KMS-11 (cell line): ENCODE data around the gene SCAMP5.

ENCODE experiments used
- H2AFZ ChIP-seq: fragments of 200-600 bp; sonication (generic); 2 replicates; pipeline ENCODE4 v1.6.1; 2016; ENCODE audit warnings: antibody characterized with exemption, mixed run types, low read depth
- H3K27ac ChIP-seq: fragments of 200-600 bp; sonication (generic); 2 replicates; pipeline ENCODE4 v1.6.1; 2016; ENCODE audit warnings: mild to moderate bottlenecking, mixed run types
- H3K27me3 ChIP-seq: fragments of 200-600 bp; sonication (generic); 2 replicates; pipeline ENCODE4 v1.6.1; 2017; ENCODE audit warnings: mild to moderate bottlenecking, low read depth, mixed run types, moderate library complexity; ENCODE audit not compliant: insufficient read depth
- H3K36me3 ChIP-seq: fragments of 200-600 bp; sonication (generic); 2 replicates; pipeline ENCODE4 v1.6.1; 2017; ENCODE audit warnings: mild to moderate bottlenecking, mixed run types; ENCODE audit not compliant: insufficient read depth
- H3K4me1 ChIP-seq: fragments of 200-600 bp; sonication (generic); 2 replicates; pipeline ENCODE4 v1.6.1; 2016; ENCODE audit warnings: mild to moderate bottlenecking, low read depth, mixed run types; ENCODE audit not compliant: poor library complexity, severe bottlenecking
- H3K4me2 ChIP-seq: fragments of 200-600 bp; sonication (generic); 2 replicates; pipeline ENCODE4 v1.7.0; 2016; ENCODE audit warnings: mild to moderate bottlenecking, mixed run types
- H3K4me3 ChIP-seq: fragments of 200-600 bp; sonication (generic); IDR thresholded peaks from 2 replicates; pipeline ENCODE4 v1.6.1; 2017; ENCODE audit warnings: low read depth, low read length, mixed read lengths; ENCODE audit not compliant: insufficient read depth
- H3K79me2 ChIP-seq: fragments of 200-600 bp; sonication (generic); 2 replicates; pipeline ENCODE4 v1.6.1; 2016; ENCODE audit warnings: low read depth, mixed run types; ENCODE audit not compliant: insufficient read depth
- H3K9ac ChIP-seq: fragments of 200-600 bp; sonication (generic); 2 replicates; pipeline ENCODE4 v1.6.1; 2016; ENCODE audit warnings: mild to moderate bottlenecking, mixed run types
- H4K20me1 ChIP-seq: fragments of 200-600 bp; sonication (generic); 2 replicates; pipeline ENCODE4 v1.6.1; 2016; ENCODE audit warnings: mild to moderate bottlenecking, mixed run types; ENCODE audit not compliant: insufficient read depth
- TF ChIP-seq, protein P1 (sequence below): fragments of 200-600 bp; sonication (generic); conservative IDR thresholded peaks from 2 replicates; pipeline ENCODE4 v1.6.1; 2017; ENCODE audit warnings: low read depth, mild to moderate bottlenecking, antibody characterized with exemption, low read length, moderate library complexity, mixed read lengths

The SCAMP5 gene

DNA sequence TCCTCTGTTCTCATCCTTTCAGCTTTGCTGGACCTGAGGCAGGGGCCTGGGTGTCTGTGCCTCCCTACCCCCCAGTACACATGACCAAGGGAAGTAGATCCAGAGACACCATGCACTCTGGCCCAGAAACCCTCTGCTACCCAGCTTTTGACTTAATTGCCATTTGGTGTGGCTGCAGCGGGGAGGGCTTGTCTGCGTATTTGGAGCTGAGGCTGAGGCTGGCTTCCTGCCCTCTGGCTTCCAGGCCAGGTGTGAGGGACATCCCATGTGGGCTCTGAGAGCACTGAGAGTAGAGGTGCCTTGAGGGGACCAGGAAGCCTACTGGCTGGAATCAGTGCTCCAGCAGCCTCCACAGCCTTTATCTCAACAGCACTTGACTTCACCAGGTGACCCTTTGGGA lies 54.9 kb downstream of the SCAMP5 start:
- TF ChIP-seq, protein P1, sequence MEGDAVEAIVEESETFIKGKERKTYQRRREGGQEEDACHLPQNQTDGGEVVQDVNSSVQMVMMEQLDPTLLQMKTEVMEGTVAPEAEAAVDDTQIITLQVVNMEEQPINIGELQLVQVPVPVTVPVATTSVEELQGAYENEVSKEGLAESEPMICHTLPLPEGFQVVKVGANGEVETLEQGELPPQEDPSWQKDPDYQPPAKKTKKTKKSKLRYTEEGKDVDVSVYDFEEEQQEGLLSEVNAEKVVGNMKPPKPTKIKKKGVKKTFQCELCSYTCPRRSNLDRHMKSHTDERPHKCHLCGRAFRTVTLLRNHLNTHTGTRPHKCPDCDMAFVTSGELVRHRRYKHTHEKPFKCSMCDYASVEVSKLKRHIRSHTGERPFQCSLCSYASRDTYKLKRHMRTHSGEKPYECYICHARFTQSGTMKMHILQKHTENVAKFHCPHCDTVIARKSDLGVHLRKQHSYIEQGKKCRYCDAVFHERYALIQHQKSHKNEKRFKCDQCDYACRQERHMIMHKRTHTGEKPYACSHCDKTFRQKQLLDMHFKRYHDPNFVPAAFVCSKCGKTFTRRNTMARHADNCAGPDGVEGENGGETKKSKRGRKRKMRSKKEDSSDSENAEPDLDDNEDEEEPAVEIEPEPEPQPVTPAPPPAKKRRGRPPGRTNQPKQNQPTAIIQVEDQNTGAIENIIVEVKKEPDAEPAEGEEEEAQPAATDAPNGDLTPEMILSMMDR: no peak
- Histone ChIP-seq H3K9ac (no peak overlapping the region), H2AFZ (no peak overlapping the region), H3K27ac (no peak overlapping the region), H4K20me1 (no peaks in the 10 kb centered on the region), H3K4me3 (no peak overlapping the region), H3K4me2 (no peak overlapping the region), H3K4me1 (peaks cover 59% of the 10 kb centered on the region), H3K36me3 (no peaks in the 10 kb centered on the region), H3K79me2 (no peaks in the 10 kb centered on the region), H3K27me3 (no peaks in the 10 kb centered on the region)

DNA sequence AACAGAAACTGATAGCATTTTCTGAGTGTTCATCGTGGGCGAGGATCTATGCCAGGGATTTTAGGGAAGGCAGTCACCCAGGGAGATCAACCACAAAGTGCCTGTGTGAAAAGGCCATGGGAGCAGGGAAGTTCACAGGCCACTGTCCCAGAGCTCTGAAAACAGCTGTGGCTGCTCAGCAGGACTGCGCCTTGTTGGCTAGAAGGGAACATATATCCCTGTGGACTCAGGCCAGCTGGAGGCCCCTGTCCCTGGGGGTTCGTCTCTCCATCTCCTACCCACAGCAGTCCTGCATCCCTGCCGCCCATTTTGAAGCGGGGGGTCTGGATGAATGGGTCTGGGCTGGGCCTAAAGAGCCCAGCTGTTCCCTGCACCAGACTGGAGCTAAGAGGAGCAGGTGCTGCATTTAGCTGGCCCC lies 55.8 kb downstream of the SCAMP5 start:
- Histone ChIP-seq H3K4me3 (no peak overlapping the region), H2AFZ (no peak overlapping the region), H4K20me1 (no peaks in the 10 kb centered on the region), H3K9ac (no peak overlapping the region), H3K4me2 (no peak overlapping the region), H3K27ac (no peak overlapping the region), H3K4me1 (peaks cover 59% of the 10 kb centered on the region), H3K27me3 (no peaks in the 10 kb centered on the region), H3K36me3 (no peaks in the 10 kb centered on the region), H3K79me2 (no peaks in the 10 kb centered on the region)
- TF ChIP-seq, protein P1: no peak

DNA sequence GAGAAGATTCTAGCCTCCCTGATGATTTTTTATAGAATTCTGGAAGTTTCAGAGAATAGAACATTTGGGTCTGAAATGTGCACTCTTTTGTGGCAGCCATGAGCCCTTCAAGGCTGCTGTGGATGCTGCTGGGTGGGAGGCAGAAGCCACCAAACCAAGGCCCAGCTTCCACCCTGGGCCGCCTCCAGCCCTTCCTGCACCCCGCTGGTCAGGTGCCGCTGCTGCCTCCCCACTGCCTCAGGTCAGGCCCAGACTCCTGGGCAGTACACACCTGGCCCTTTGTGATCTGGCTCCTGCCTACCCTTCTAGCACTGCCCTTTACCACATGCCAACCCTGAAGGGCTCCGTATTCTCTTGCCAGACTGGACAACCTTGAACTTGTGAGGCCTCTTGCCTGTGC lies 56.3 kb downstream of the SCAMP5 start:
- peaks cover 59% of the 10 kb centered on the region for H3K4me1 ChIP-seq
- H3K27ac ChIP-seq: no peak overlapping the region
- TF ChIP-seq, protein P1: no peak
- H3K9ac ChIP-seq: no peak overlapping the region
- H2AFZ ChIP-seq: no peak overlapping the region
- H3K36me3 ChIP-seq: no peaks in the 10 kb centered on the region
- H4K20me1 ChIP-seq: no peaks in the 10 kb centered on the region
- no peak overlapping the region for H3K4me3 ChIP-seq
- H3K4me2 ChIP-seq: no peak overlapping the region
- H3K27me3 ChIP-seq: no peaks in the 10 kb centered on the region
- H3K79me2 ChIP-seq: no peaks in the 10 kb centered on the region

DNA sequence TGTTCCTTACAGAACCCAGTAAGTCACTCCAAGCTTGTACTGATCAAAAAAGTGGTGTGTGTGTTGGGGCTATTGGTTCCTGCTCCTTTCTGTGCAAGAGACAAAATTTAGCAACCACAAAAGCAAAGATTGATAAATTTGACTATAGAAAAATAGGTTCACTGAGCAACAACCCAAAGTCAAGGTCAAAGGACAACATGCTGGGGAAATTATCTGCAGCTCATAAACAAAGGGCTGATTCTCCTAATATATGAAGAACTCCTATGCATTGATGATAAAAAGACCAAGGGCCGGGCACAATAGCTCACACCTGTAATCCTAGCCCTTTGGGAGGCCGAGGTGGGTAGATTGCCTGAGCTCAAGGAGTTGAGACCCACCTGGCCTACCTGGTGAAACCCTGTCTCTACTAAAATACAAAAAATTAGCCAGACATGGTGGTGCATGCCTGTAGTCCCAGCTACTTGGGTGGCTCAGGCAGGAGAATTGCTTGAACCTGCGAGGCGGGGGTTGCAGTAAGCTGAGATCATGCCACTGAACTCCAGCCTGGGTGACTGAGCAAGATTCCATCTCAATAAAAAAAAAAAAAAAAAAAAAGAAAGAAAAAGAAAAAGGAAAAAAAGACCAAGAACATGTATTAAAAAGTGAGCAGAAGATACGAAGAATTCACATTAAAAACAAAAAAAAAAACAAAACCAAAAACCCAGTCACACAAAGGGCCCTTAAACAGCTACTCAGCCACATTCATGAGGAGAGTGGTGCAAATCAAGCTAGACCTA lies 57.8 kb downstream of the SCAMP5 start:
- H3K79me2 ChIP-seq: no peaks in the 10 kb centered on the region
- no peaks in the 10 kb centered on the region for H3K27me3 ChIP-seq
- H4K20me1 ChIP-seq: no peaks in the 10 kb centered on the region
- H2AFZ ChIP-seq: no peak overlapping the region
- no peak overlapping the region for H3K4me3 ChIP-seq
- H3K9ac ChIP-seq: no peak overlapping the region
- peak overlapping the region; percentile 38 for H3K4me2 ChIP-seq
- H3K36me3 ChIP-seq: no peaks in the 10 kb centered on the region
- TF ChIP-seq, protein P1: no peak
- no peak overlapping the region for H3K27ac ChIP-seq
- H3K4me1 ChIP-seq: peaks cover 48% of the 10 kb centered on the region
